Measurements from ENCODE around the gene INKA1. TPM values are rescaled to one million over a fixed set of nuclear protein-coding genes. Genes with fewer than 3 reads are reported as not detected.
"Not testable (repeated sequence)": the region's sequence is repeated elsewhere in the genome, so short reads cannot be mapped to it uniquely, and the experiment has no call there.

INKA1 gene
- total RNA-seq, 3 donors from 2014 or later (not counting 1 experiment from before 2014, with no cell fraction given): 0.52 to 0.83 TPM; not detected in 1

DNA sequence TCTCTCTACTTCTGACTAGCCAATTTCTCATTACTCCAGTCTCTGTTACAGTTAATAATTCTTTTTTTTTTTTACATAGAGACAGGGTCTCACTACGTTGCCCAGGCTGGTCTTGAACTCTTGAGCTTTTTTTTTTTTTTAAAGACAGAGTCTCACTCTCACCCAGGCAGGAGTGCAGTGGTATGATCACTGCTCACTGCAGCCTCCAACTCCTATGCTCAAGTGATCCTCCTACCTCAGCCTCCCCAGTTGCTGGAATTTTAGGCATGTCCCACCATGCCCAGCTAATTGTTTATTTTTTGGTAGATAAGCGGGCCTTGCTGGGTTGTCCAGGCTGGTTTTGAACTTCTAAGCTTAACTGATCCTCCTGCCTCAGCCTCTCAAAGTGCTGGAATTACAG, 30.4 kb upstream of the INKA1 start:
- H3K27ac Mint-ChIP-seq: no peak overlapping the region
- H3K4me1 ChIP-seq (ENCODE audit: control insufficient read depth, insufficient read depth, low read length): no peaks in the 10 kb centered on the region
- H3K27me3 ChIP-seq (ENCODE audit: control insufficient read depth, insufficient read depth, low read length): no peaks in the 10 kb centered on the region
- 100% methylated on average over 2 of the region's 2 CpGs for WGBS (ENCODE audit: insufficient coverage)
- ATAC-seq: no peak
- peaks cover 17 to 21% of the 10 kb centered on the region in 2 donors for H3K4me1 Mint-ChIP-seq
- no peaks in the 10 kb centered on the region for H3K36me3 Mint-ChIP-seq
- H3K9me3 ChIP-seq (ENCODE audit: control insufficient read depth, insufficient read depth, low read length): no peaks in the 10 kb centered on the region
- H3K9me3 Mint-ChIP-seq: no peaks in the 10 kb centered on the region
- H3K4me3 ChIP-seq (ENCODE audit: low read length): no peak overlapping the region
- DNase-seq: no peak
- H3K27ac ChIP-seq (ENCODE audit: low read length): no peak overlapping the region
- intact Hi-C loops (cut with micrococcal nuclease): no loop called here
- peaks cover 4% of the 10 kb centered on the region for H3K36me3 ChIP-seq (ENCODE audit: control insufficient read depth, insufficient read depth, low read length)
- H3K27me3 Mint-ChIP-seq (ENCODE audit: low read depth in 2 of 2): no peaks in the 10 kb centered on the region
- H3K4me3 Mint-ChIP-seq: no peak overlapping the region
- TF ChIP-seq, protein P1, sequence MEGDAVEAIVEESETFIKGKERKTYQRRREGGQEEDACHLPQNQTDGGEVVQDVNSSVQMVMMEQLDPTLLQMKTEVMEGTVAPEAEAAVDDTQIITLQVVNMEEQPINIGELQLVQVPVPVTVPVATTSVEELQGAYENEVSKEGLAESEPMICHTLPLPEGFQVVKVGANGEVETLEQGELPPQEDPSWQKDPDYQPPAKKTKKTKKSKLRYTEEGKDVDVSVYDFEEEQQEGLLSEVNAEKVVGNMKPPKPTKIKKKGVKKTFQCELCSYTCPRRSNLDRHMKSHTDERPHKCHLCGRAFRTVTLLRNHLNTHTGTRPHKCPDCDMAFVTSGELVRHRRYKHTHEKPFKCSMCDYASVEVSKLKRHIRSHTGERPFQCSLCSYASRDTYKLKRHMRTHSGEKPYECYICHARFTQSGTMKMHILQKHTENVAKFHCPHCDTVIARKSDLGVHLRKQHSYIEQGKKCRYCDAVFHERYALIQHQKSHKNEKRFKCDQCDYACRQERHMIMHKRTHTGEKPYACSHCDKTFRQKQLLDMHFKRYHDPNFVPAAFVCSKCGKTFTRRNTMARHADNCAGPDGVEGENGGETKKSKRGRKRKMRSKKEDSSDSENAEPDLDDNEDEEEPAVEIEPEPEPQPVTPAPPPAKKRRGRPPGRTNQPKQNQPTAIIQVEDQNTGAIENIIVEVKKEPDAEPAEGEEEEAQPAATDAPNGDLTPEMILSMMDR (IDR thresholded peaks at IDR 0.05): no peak

GRCh38 chr3:49775538-49775937, 27.5 kb upstream of the INKA1 start:
- ATAC-seq (no peak), DNase-seq (no peak)
- Mint-ChIP-seq H3K27ac (no peak overlapping the region), H3K27me3 (ENCODE audit: low read depth in 2 of 2) (no peaks in the 10 kb centered on the region), H3K4me3 (no peak overlapping the region), H3K9me3 (no peaks in the 10 kb centered on the region), H3K4me1 (peaks cover 26 to 27% of the 10 kb centered on the region in 2 donors), H3K36me3 (no peaks in the 10 kb centered on the region)
- no peaks in the 10 kb centered on the region for H3K9me3 ChIP-seq (ENCODE audit: control insufficient read depth, insufficient read depth, low read length)
- intact Hi-C loops (cut with micrococcal nuclease): no loop called here
- H3K4me1 ChIP-seq (ENCODE audit: control insufficient read depth, insufficient read depth, low read length): peaks cover 3% of the 10 kb centered on the region
- no peak overlapping the region for H3K27ac ChIP-seq (ENCODE audit: low read length)
- 92% methylated on average over 2 of the region's 3 CpGs for WGBS (ENCODE audit: insufficient coverage)
- no peaks in the 10 kb centered on the region for H3K36me3 ChIP-seq (ENCODE audit: control insufficient read depth, insufficient read depth, low read length)
- H3K4me3 ChIP-seq (ENCODE audit: low read length): no peak overlapping the region
- TF ChIP-seq, protein P1 (IDR thresholded peaks at IDR 0.05): no peak
- no peaks in the 10 kb centered on the region for H3K27me3 ChIP-seq (ENCODE audit: control insufficient read depth, insufficient read depth, low read length)

DNA sequence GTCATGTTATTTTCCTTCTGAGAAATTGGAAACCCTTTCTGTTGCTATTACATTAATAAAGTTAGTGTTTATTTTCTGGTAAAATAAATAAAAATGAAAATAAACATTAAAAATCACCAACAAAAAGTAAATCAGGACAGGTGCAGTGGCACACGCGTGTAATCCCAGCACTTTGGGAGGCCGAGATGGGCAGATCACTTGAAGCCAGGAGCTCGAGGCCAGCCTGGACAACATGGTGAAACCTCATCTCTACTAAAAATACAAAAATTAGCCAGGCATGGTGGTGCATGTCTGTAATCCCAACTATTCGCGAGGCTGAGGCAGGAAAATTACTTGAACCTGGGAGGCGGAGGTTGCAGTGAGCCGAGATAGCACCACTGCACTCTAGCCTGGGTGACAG, 27.0 kb upstream of the INKA1 start:
- H3K36me3 ChIP-seq (ENCODE audit: control insufficient read depth, insufficient read depth, low read length); DNase-seq; H3K36me3 Mint-ChIP-seq; H3K4me3 Mint-ChIP-seq; ATAC-seq; H3K9me3 ChIP-seq (ENCODE audit: control insufficient read depth, insufficient read depth, low read length); H3K27me3 Mint-ChIP-seq (ENCODE audit: low read depth in 2 of 2); intact Hi-C loops (cut with micrococcal nuclease); H3K27ac Mint-ChIP-seq; H3K27ac ChIP-seq (ENCODE audit: low read length); H3K9me3 Mint-ChIP-seq; H3K4me3 ChIP-seq (ENCODE audit: low read length); H3K27me3 ChIP-seq (ENCODE audit: control insufficient read depth, insufficient read depth, low read length); H3K4me1 ChIP-seq (ENCODE audit: control insufficient read depth, insufficient read depth, low read length): not testable (repeated sequence)
- H3K4me1 Mint-ChIP-seq: peaks cover 30 to 33% of the 10 kb centered on the region in 2 donors
- 97% methylated on average over 8 of the region's 8 CpGs for WGBS (ENCODE audit: insufficient coverage)

- H3K27ac ChIP-seq (ENCODE audit: low read length): no peak overlapping the region
- peaks cover 28 to 37% of the 10 kb centered on the region in 2 donors for H3K4me1 Mint-ChIP-seq
- 96% methylated on average over 3 of the region's 5 CpGs for WGBS (ENCODE audit: insufficient coverage)
These were observed 23.5 kb upstream of the INKA1 start for GRCh38 chr3:49779358-49780079.

More at GRCh38 chr3:49779358-49780079, 23.5 kb upstream of the INKA1 start:
- Histone ChIP-seq H3K27me3 (ENCODE audit: control insufficient read depth, insufficient read depth, low read length) (no peaks in the 10 kb centered on the region), H3K9me3 (ENCODE audit: control insufficient read depth, insufficient read depth, low read length) (no peaks in the 10 kb centered on the region), H3K4me3 (ENCODE audit: low read length) (no peak overlapping the region), H3K36me3 (ENCODE audit: control insufficient read depth, insufficient read depth, low read length) (peaks cover 8% of the 10 kb centered on the region), H3K4me1 (ENCODE audit: control insufficient read depth, insufficient read depth, low read length) (peaks cover 15% of the 10 kb centered on the region)
- DNase-seq (no peak), ATAC-seq (no peak)
- Mint-ChIP-seq H3K27ac (peak overlapping the region; percentile 51 to 57), H3K9me3 (no peaks in the 10 kb centered on the region), H3K4me3 (peak overlapping the region; percentile 35), H3K36me3 (no peaks in the 10 kb centered on the region), H3K27me3 (ENCODE audit: low read depth in 2 of 2) (no peaks in the 10 kb centered on the region)
- intact Hi-C loops (cut with micrococcal nuclease): no loop called here
- TF ChIP-seq, protein P1 (IDR thresholded peaks at IDR 0.05): no peak
